HFFc6 (cell line): ENCODE data around the gene DEK. TPM values are rescaled to one million over a fixed set of nuclear protein-coding genes. Genes with fewer than 3 reads are reported as not detected.

ENCODE experiments used
- DNase-seq: peaks from one replicate; pipeline ENCODE4 v3.0.0-alpha.2; 2018
- H3K27ac Mint-ChIP-seq: 2 replicates; pipeline ENCODE4 v1.8.0; 2020; ENCODE audit warnings: mild to moderate bottlenecking, mixed read lengths
- H3K27me3 Mint-ChIP-seq: 2 replicates; pipeline ENCODE4 v1.8.0; 2021; ENCODE audit warnings: mild to moderate bottlenecking, moderate library complexity, mixed read lengths; ENCODE audit not compliant: insufficient read depth
- H3K36me3 Mint-ChIP-seq: 2 replicates; pipeline ENCODE4 v1.8.0; 2021; ENCODE audit warnings: low read depth, mixed read lengths
- H3K4me1 Mint-ChIP-seq: 2 replicates; pipeline ENCODE4 v1.8.0; 2020; ENCODE audit warnings: low read depth, mixed read lengths
- H3K4me3 Mint-ChIP-seq: 2 replicates; pipeline ENCODE4 v1.8.0; 2020; ENCODE audit warnings: mild to moderate bottlenecking, moderate library complexity, mixed read lengths
- H3K9me3 Mint-ChIP-seq: 2 replicates; pipeline ENCODE4 v1.8.0; 2020; ENCODE audit warnings: mild to moderate bottlenecking, mixed read lengths
- CTCF ChIP-seq: fragments of 200-600 bp; sonication (generic); IDR thresholded peaks from 2 replicates; pipeline ENCODE4 v1.5.0; 2021; ENCODE audit warnings: antibody characterized with exemption, mild to moderate bottlenecking
- total RNA-seq, 6 experiments: library from RNA; stranded (reverse); fragmentation: NEBNext Ultra II Directional; extraction: Animal tissue kit (Norgen Biotek cat#: 25700); gene quantifications; 2 replicates in 1 of 6; 3 replicates in 5 of 6; pipeline ENCODE4 v1.2.3, GENCODE V29; 2021

Gene DEK
- total RNA-seq, 6 experiments from 2014 or later, result 76.7 to 144 (median 132) TPM

- Mint-ChIP-seq H3K27me3 (no peaks in the 10 kb centered on the region), H3K9me3 (no peaks in the 10 kb centered on the region), H3K4me3 (no peak overlapping the region), H3K27ac (peak overlapping the region; percentile 69), H3K4me1 (peaks cover 58% of the 10 kb centered on the region), H3K36me3 (peaks cover 62% of the 10 kb centered on the region)
- TF ChIP-seq CTCF, result no peak
- no peak for DNase-seq
Observed at GRCh38 chr6:18247002-18247401, 17.3 kb downstream of the DEK start.

- no peak for DNase-seq
- no peak overlapping the region for H3K4me3 Mint-ChIP-seq
- no peak for TF ChIP-seq CTCF
- H3K27me3 Mint-ChIP-seq, result no peaks in the 10 kb centered on the region
- H3K9me3 Mint-ChIP-seq, result no peaks in the 10 kb centered on the region
- H3K27ac Mint-ChIP-seq, result peak overlapping the region; percentile 42
- H3K36me3 Mint-ChIP-seq, result peaks cover 68% of the 10 kb centered on the region
- peaks cover 66% of the 10 kb centered on the region for H3K4me1 Mint-ChIP-seq
Observed at GRCh38 chr6:18246205-18246604, 18.1 kb downstream of the DEK start.

GRCh38 chr6:18245642-18246041 is 18.7 kb downstream of the DEK start:
- H3K4me3 Mint-ChIP-seq, result no peak overlapping the region
- no peak for TF ChIP-seq CTCF
- H3K9me3 Mint-ChIP-seq, result no peaks in the 10 kb centered on the region
- no peaks in the 10 kb centered on the region for H3K27me3 Mint-ChIP-seq
- H3K36me3 Mint-ChIP-seq, result peaks cover 73% of the 10 kb centered on the region
- peaks cover 70% of the 10 kb centered on the region for H3K4me1 Mint-ChIP-seq
- peak overlapping the region; percentile 42 for H3K27ac Mint-ChIP-seq
- DNase-seq, result no peak

GRCh38 chr6:18245079-18245478 is 19.3 kb downstream of the DEK start:
- Mint-ChIP-seq H3K27ac (no peak overlapping the region; the same call in 1 of the 2 replicates), H3K27me3 (no peaks in the 10 kb centered on the region), H3K36me3 (peaks cover 76% of the 10 kb centered on the region), H3K9me3 (no peaks in the 10 kb centered on the region), H3K4me1 (peaks cover 70% of the 10 kb centered on the region), H3K4me3 (no peak overlapping the region)
- no peak for TF ChIP-seq CTCF
- DNase-seq, result no peak

- Mint-ChIP-seq H3K9me3 (no peaks in the 10 kb centered on the region), H3K4me1 (peaks cover 64% of the 10 kb centered on the region), H3K36me3 (peaks cover 74% of the 10 kb centered on the region), H3K27ac (no peak overlapping the region), H3K4me3 (no peak overlapping the region), H3K27me3 (no peaks in the 10 kb centered on the region)
- no peak for DNase-seq
- TF ChIP-seq CTCF, result no peak
Observed at GRCh38 chr6:18244251-18244650, 20.1 kb downstream of the DEK start.
